IMR-90 (cell line): Measurements from ENCODE around the gene ADGRL3. TPM values are rescaled to one million over a fixed set of nuclear protein-coding genes. Genes with fewer than 3 reads are reported as not detected.

Experiments used
- ATAC-seq: fragments of 200-7000 bp; cut with Tn5 transposase; 2 replicates; pipeline ENCODE4 v1.9.1; 2020; ENCODE audit warnings: low read depth, mild to moderate bottlenecking, moderate library complexity
- BruUV-seq: library from RNA; stranded (reverse); fragments of 400-500 nt; replicated peaks from 2 replicates; lab custom pipeline; 2021; lab: Mats Ljungman, UMichigan
- CTCF ChIA-PET: fragments of 300-600 bp; formaldehyde crosslinking; extraction: SDS; loops from one replicate; lab custom pipeline; 2021; ENCODE audit warnings: antibody characterized with exemption; lab: Yijun Ruan, JAX
- POLR2A ChIA-PET: fragments of 300-600 bp; sonication (Branson Sonifier 250); formaldehyde crosslinking; loops from one replicate; lab custom pipeline; 2022; ENCODE audit warnings: antibody characterized with exemption; ENCODE audit not compliant: unreplicated experiment; lab: Charles Lee
- DNase-seq: peaks from one replicate; pipeline ENCODE4 v3.0.0; 2013
- H2AFZ ChIP-seq: replicated peaks from 2 replicates; pipeline ENCODE3; 2013; ENCODE audit warnings: low read length, mild to moderate bottlenecking; ENCODE audit not compliant: poor library complexity
- H2AK5ac ChIP-seq: 2 replicates; pipeline ENCODE4 v1.6.1; 2013; ENCODE audit warnings: low read depth, low read length, inconsistent platforms
- H2AK9ac ChIP-seq: replicated peaks from 2 replicates; pipeline ENCODE3; 2013; ENCODE audit warnings: mild to moderate bottlenecking, low read depth, low read length, moderate library complexity; ENCODE audit not compliant: poor library complexity
- H2BK120ac ChIP-seq: 2 replicates; pipeline ENCODE4 v1.6.1; 2013; ENCODE audit warnings: low read depth, low read length, inconsistent platforms
- H2BK15ac ChIP-seq: 3 replicates; pipeline ENCODE4 v1.6.1; 2013; ENCODE audit warnings: low read depth, low read length, inconsistent platforms
- H2BK20ac ChIP-seq: 2 replicates; pipeline ENCODE4 v1.6.1; 2013; ENCODE audit warnings: low read depth, mild to moderate bottlenecking, inconsistent platforms, low read length, moderate library complexity
- H2BK5ac ChIP-seq: 2 replicates; pipeline ENCODE4 v1.6.1; 2013; ENCODE audit warnings: mild to moderate bottlenecking, low read depth, low read length, inconsistent platforms; ENCODE audit not compliant: poor library complexity, severe bottlenecking
- H3K14ac ChIP-seq: replicated peaks from 2 replicates; pipeline ENCODE4 v1.6.1; 2013; ENCODE audit warnings: low read depth, low read length, inconsistent platforms
- H3K18ac ChIP-seq: 2 replicates; pipeline ENCODE4 v1.6.1; 2013; ENCODE audit warnings: low read depth, low read length, control low read depth
- H3K23ac ChIP-seq: 2 replicates; pipeline ENCODE4 v1.6.1; 2013; ENCODE audit warnings: low read depth, low read length, inconsistent platforms
- H3K27ac ChIP-seq: 2 replicates; pipeline ENCODE4 v1.5.1; 2013; ENCODE audit warnings: mild to moderate bottlenecking, control low read depth, low read length; ENCODE audit not compliant: insufficient read depth
- H3K27me3 ChIP-seq: 2 replicates; pipeline ENCODE4 v1.6.1; 2013; ENCODE audit warnings: low read length; ENCODE audit not compliant: control insufficient read depth, insufficient read depth
- H3K36me3 ChIP-seq: 2 replicates; pipeline ENCODE4 v1.6.1; 2013; ENCODE audit warnings: low read length, mixed read lengths; ENCODE audit not compliant: control insufficient read depth, insufficient read depth
- H3K4ac ChIP-seq: 2 replicates; pipeline ENCODE4 v1.6.1; 2013; ENCODE audit warnings: low read depth, low read length, inconsistent platforms
- H3K4me1 ChIP-seq: 2 replicates; pipeline ENCODE4 v1.6.1; 2013; ENCODE audit warnings: low read length, mixed read lengths; ENCODE audit not compliant: control insufficient read depth, insufficient read depth
- H3K4me2 ChIP-seq: 2 replicates; pipeline ENCODE4 v1.6.1; 2013; ENCODE audit warnings: low read depth, mild to moderate bottlenecking, control low read depth, low read length, moderate library complexity
- H3K4me3 ChIP-seq: 2 replicates; pipeline ENCODE4 v1.5.1; 2013; ENCODE audit warnings: low read depth, mild to moderate bottlenecking, control low read depth, low read length, moderate library complexity; ENCODE audit not compliant: insufficient read depth
- H3K56ac ChIP-seq: 2 replicates; pipeline ENCODE4 v1.6.1; 2013; ENCODE audit warnings: low read length, inconsistent platforms; ENCODE audit not compliant: insufficient read depth; ENCODE audit errors: extremely low read depth
- H3K79me1 ChIP-seq, 2 experiments: 2 replicates each; pipeline ENCODE4 v1.6.1; 2013; ENCODE audit warnings: low read length in 2 of 2, inconsistent platforms in 1 of 2, low read depth in 1 of 2
- H3K9ac ChIP-seq: 2 replicates; pipeline ENCODE4 v1.6.1; 2013; ENCODE audit warnings: low read depth, low read length, control low read depth
- H3K9me1 ChIP-seq: 2 replicates; pipeline ENCODE4 v1.6.1; 2013; ENCODE audit warnings: low read length, inconsistent platforms; ENCODE audit not compliant: insufficient read depth
- H3K9me3 ChIP-seq: 2 replicates; pipeline ENCODE4 v1.6.1; 2013; ENCODE audit warnings: low read length; ENCODE audit not compliant: control insufficient read depth, insufficient read depth
- H4K20me1 ChIP-seq: 2 replicates; pipeline ENCODE4 v1.6.1; 2013; ENCODE audit warnings: low read length, inconsistent platforms; ENCODE audit not compliant: insufficient read depth
- H4K5ac ChIP-seq: 2 replicates; pipeline ENCODE4 v1.6.1; 2013; ENCODE audit warnings: mild to moderate bottlenecking, low read depth, low read length, control low read depth
- H4K8ac ChIP-seq, 2 experiments: 2 replicates each; pipeline ENCODE4 v1.6.1; 2013; ENCODE audit warnings: low read depth in 2 of 2, low read length in 2 of 2, control low read depth in 1 of 2, inconsistent platforms in 1 of 2
- H4K91ac ChIP-seq: 2 replicates; pipeline ENCODE4 v1.6.1; 2013; ENCODE audit warnings: low read depth, low read length, inconsistent platforms; ENCODE audit not compliant: insufficient read depth
- BHLHE40 ChIP-seq: fragments of 150-350 bp; IDR thresholded peaks from 2 replicates; pipeline ENCODE4 v1.6.1; 2016; ENCODE audit warnings: mild to moderate bottlenecking, low read depth, low read length
- CEBPB ChIP-seq: IDR thresholded peaks from 2 replicates; pipeline ENCODE4 v1.6.1; 2012; ENCODE audit warnings: low read depth, low read length, improper control_type of control experiment
- CHD1 ChIP-seq: IDR thresholded peaks from 2 replicates; pipeline ENCODE4 v1.6.1; 2012; ENCODE audit warnings: low read depth, low read length, improper control_type of control experiment
- FOS ChIP-seq: fragments of 150-350 bp; IDR thresholded peaks from 2 replicates; pipeline ENCODE4 v1.6.1; 2016; ENCODE audit warnings: low read depth, low read length
- MAFK ChIP-seq: IDR thresholded peaks from 2 replicates; pipeline ENCODE4 v1.6.1; 2012; ENCODE audit warnings: low read depth, low read length, improper control_type of control experiment
- MAZ ChIP-seq: IDR thresholded peaks from 2 replicates; pipeline ENCODE4 v1.6.1; 2012; ENCODE audit warnings: low read depth, mild to moderate bottlenecking, low read length, improper control_type of control experiment, moderate library complexity, borderline replicate concordance
- MXI1 ChIP-seq: IDR thresholded peaks from 2 replicates; pipeline ENCODE4 v1.6.1; 2012; ENCODE audit warnings: low read depth, mild to moderate bottlenecking, low read length, moderate library complexity, borderline replicate concordance
- NFE2L2 ChIP-seq: fragments of 150-350 bp; IDR thresholded peaks from 2 replicates; pipeline ENCODE4 v1.6.1; 2016; ENCODE audit warnings: low read depth, mild to moderate bottlenecking, low read length
- POLR2A ChIP-seq: IDR thresholded peaks from 2 replicates; pipeline ENCODE4 v1.6.1; 2012; ENCODE audit warnings: mild to moderate bottlenecking, low read depth, low read length
- RAD21 ChIP-seq: IDR thresholded peaks from 2 replicates; pipeline ENCODE4 v1.6.1; 2012; ENCODE audit warnings: low read length, improper control_type of control experiment
- RCOR1 ChIP-seq: IDR thresholded peaks from 2 replicates; pipeline ENCODE4 v1.6.1; 2012; ENCODE audit warnings: mild to moderate bottlenecking, low read length, improper control_type of control experiment; ENCODE audit not compliant: insufficient replicate concordance
- RFX5 ChIP-seq: IDR thresholded peaks from 2 replicates; pipeline ENCODE4 v1.8.0; 2012; ENCODE audit warnings: low read depth, mild to moderate bottlenecking, low read length, moderate library complexity
- SMC3 ChIP-seq: fragments of 150-350 bp; IDR thresholded peaks from 2 replicates; pipeline ENCODE4 v1.6.1; 2016; ENCODE audit warnings: low read depth, mild to moderate bottlenecking, antibody characterized with exemption, low read length, moderate library complexity
- dilution Hi-C: fragments of 300-500 bp; cut with HindIII; formaldehyde crosslinking; loops from one replicate; pipeline ENCODE4 v1.14.3; 2018; ENCODE audit warnings: low sequenced_read_pairs; ENCODE audit not compliant: unreplicated experiment
- in situ Hi-C: fragments of 300-500 bp; cut with MboI; formaldehyde crosslinking; loops from 3 replicates; pipeline ENCODE4 v1.14.3; 2019; ENCODE audit warnings: low sequenced_read_pairs, inconsistent platforms, mixed read lengths
- intact Hi-C: fragments of 100-400 bp; cut with micrococcal nuclease; formaldehyde crosslinking; loops from 2 replicates; pipeline ENCODE4 v1.10.0; 2022
- polyA plus RNA-seq, 3 experiments: library from polyadenylated mRNA; depleted of rRNA; stranded (reverse); fragments of >200 nt; gene quantifications; 2 replicates each; pipeline ENCODE4 v1.2.3, GENCODE V29; 2012; ENCODE audit warnings: low replicate concordance in 1 of 3
- total RNA-seq: library from RNA; depleted of rRNA; stranded (reverse); fragments of >200 nt; gene quantifications from 2 replicates; pipeline ENCODE4 v1.2.3, GENCODE V29; 2012
- TF ChIP-seq, protein P1 (sequence below): fragments of 150-350 bp; IDR thresholded peaks from 2 replicates; pipeline ENCODE4 v1.6.1; 2017; ENCODE audit warnings: mild to moderate bottlenecking, antibody characterized with exemption, low read length, low read depth
- TF ChIP-seq, protein P2 (sequence below): conservative IDR thresholded peaks from 2 replicates; pipeline ENCODE4 v1.5.1; 2012; ENCODE audit warnings: mild to moderate bottlenecking, low read depth, low read length, improper control_type of control experiment

The ADGRL3 gene
- total and polyA plus RNA-seq, 2 of the 4 experiments (the other 2 are of a cell fraction): 0.46 to 2.5 TPM

DNA sequence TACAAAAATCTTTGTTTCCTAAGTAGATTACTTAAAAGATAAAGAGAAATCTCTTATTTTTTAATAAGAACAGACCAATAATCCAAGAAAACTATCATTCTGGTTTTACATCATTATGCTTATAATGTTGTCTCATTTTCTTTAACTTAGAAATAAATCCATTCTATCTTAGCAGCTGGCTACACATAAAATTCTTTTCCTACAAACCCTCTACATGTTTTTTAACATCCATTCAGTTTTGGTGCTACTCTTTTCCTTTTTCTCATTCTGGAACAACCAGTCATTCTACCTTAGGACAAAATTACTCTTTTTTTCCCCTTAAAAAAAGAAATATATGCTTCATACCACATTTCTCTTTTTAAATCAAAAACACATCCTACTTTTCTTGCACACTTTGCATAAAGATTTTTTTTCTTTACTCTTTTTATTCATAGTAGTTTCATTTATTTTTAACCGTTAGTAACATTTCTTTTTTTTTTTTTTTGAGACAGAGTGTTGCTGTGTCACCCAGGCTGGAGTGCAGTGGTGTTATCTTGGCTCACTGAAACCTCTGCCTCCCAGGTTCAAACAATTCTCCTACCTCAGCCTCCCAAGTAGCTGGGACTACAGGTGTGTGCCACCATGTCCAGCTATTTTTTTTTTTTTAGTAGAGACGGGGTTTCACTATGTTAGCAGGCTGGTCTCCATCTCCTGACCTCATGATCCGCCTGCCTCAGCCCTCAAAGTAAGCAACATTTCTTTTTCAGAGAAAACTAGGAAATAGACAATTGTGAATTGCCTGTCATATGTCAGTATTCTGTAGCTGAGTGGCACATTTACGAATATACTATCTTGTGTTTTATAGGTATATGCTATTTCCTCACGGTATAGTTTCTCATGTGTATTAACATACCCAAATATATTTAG, 562.8 kb downstream of the ADGRL3 start (continued):
- TF ChIP-seq MXI1: no peak

DNA sequence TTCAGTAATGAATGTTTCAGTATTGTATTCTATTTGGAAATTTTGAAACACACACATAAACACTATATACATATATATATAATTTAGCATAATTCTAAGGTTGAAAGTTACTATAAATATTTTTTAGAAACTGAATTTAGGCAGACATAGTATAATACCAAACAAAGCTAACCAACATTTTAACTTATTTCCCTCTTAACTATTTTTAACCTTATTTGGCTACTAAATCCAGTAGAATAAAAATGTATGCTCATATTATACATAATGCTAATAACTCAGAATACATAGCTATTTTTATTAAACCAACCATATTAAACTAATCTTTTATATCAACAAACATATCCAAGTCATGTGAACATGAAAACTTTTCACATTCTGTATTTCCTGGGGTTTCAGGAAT, 563.6 kb downstream of the ADGRL3 start:
- H2BK15ac ChIP-seq: no peak overlapping the region
- dilution Hi-C loops: no loop called here
- H3K9ac ChIP-seq: no peak overlapping the region
- no peaks in the 10 kb centered on the region for H3K79me1 ChIP-seq
- H2BK5ac ChIP-seq: no peak overlapping the region
- H3K9me3 ChIP-seq: no peaks in the 10 kb centered on the region
- no peaks in the 10 kb centered on the region for H3K9me1 ChIP-seq
- H3K4me1 ChIP-seq: no peaks in the 10 kb centered on the region
- no peak overlapping the region for H3K4ac ChIP-seq
- no peak overlapping the region for H3K4me2 ChIP-seq
- intact Hi-C loops: no loop called here
- no TSS peak for BruUV-seq
- no peak overlapping the region for H4K5ac ChIP-seq
- no peak overlapping the region for H3K18ac ChIP-seq
- POLR2A ChIA-PET: no interaction called here
- H4K8ac ChIP-seq: no peak overlapping the region
- no peak overlapping the region for H2BK20ac ChIP-seq
- H3K36me3 ChIP-seq: no peaks in the 10 kb centered on the region
- no peak overlapping the region for H3K27ac ChIP-seq
- H3K4me3 ChIP-seq: no peak overlapping the region
- no peak for ATAC-seq
- no peaks in the 10 kb centered on the region for H4K20me1 ChIP-seq
- no peak overlapping the region for H3K14ac ChIP-seq
- H2AK9ac ChIP-seq: no peak overlapping the region
- no peak overlapping the region for H2AFZ ChIP-seq
- H2AK5ac ChIP-seq: no peak overlapping the region
- H4K91ac ChIP-seq: no peak overlapping the region
- H3K56ac ChIP-seq: no peak overlapping the region
- CTCF ChIA-PET: no interaction called here
- DNase-seq: no peak
- H2BK120ac ChIP-seq: no peak overlapping the region
- in situ Hi-C loops: no loop called here
- no peaks in the 10 kb centered on the region for H3K27me3 ChIP-seq
- H3K23ac ChIP-seq: no peak overlapping the region
- TF ChIP-seq NFE2L2 (no peak), BHLHE40 (no peak), POLR2A (no peak), RAD21 (no peak), FOS (no peak), RFX5 (no peak), SMC3 (no peak), RCOR1 (no peak), MAZ (no peak), CHD1 (no peak), MAFK (no peak), MXI1 (no peak), CEBPB (no peak)
- TF ChIP-seq, protein P1, sequence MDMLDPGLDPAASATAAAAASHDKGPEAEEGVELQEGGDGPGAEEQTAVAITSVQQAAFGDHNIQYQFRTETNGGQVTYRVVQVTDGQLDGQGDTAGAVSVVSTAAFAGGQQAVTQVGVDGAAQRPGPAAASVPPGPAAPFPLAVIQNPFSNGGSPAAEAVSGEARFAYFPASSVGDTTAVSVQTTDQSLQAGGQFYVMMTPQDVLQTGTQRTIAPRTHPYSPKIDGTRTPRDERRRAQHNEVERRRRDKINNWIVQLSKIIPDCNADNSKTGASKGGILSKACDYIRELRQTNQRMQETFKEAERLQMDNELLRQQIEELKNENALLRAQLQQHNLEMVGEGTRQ: no peak
- TF ChIP-seq, protein P2, sequence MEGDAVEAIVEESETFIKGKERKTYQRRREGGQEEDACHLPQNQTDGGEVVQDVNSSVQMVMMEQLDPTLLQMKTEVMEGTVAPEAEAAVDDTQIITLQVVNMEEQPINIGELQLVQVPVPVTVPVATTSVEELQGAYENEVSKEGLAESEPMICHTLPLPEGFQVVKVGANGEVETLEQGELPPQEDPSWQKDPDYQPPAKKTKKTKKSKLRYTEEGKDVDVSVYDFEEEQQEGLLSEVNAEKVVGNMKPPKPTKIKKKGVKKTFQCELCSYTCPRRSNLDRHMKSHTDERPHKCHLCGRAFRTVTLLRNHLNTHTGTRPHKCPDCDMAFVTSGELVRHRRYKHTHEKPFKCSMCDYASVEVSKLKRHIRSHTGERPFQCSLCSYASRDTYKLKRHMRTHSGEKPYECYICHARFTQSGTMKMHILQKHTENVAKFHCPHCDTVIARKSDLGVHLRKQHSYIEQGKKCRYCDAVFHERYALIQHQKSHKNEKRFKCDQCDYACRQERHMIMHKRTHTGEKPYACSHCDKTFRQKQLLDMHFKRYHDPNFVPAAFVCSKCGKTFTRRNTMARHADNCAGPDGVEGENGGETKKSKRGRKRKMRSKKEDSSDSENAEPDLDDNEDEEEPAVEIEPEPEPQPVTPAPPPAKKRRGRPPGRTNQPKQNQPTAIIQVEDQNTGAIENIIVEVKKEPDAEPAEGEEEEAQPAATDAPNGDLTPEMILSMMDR: no peak
